ENCODE results near the gene HCN4. TPM values are rescaled to one million over a fixed set of nuclear protein-coding genes. Genes with fewer than 3 reads are reported as not detected.

The HCN4 gene
- total RNA-seq, 1 donor: under 0.01 TPM

DNA sequence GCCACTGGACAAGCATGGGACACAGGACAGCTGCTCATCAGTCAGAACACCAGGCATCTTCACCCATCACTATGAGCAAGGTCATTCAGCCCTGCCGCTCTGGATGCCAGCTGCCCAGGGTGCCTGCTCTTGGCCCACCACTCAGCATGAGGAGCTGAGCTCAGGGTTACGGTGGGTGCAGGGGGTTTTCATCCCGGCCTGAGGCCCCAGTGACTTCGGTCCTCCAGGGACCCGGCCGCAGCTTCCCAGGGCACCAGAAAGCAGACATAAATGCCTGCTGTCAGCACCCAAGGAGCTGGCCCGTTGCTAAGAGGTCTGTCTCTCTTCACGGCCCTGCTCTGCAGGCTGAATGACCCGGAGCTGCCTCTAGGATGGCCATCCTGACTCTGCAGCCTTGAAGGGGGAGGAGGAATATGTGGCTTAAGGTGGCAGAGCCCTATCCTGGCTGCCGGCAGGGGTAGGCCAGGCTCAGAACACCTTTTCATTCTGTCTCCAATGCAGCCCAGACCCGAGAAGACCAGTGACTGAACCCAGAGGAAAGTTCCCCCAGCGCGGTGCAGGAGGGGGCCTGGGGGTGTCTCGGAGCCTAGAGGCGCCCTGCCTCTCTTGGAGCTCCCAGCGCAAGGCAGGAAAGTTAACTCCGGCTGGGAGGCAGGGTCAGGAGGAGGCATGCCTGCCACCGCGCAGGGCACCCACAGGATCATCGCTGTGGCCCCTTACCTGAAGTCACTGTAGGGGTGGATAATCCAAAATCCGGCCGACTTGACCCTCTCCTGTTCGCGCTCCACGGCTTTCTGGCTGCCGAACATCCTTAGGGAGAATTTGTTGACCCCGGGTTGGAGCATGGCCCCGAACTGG lies 1.8 kb downstream of the HCN4 start:
- no peaks in the 10 kb centered on the region for H3K4me1 ChIP-seq (ENCODE audit: insufficient read depth, low read length)
- H3K4me3 ChIP-seq (ENCODE audit: low read length): no peak overlapping the region
- H3K27me3 ChIP-seq (ENCODE audit: insufficient read depth, low read length): peaks cover 40% of the 10 kb centered on the region
- no peaks in the 10 kb centered on the region for H3K9me3 ChIP-seq (ENCODE audit: low read depth, low read length)

DNA sequence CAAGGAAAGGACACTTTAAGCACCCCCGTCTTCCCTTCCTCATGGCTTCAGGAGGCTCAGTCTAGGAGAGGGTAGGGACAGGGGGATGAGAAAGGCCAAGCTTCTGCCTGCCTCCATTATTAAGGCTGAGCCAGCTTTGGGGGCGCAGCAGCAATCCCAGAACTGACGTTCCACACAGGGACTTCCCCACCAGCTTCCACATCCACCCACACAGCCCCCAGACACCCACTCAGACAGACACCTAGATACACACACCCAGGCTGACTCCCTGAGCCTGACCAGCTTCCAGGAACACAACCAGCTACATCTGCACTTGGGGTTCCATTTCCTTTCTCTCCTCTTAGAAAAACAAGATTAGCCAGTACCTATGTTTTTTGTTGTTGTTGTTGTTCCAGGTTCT lies 4.7 kb downstream of the HCN4 start:
- no peak overlapping the region for H3K4me3 ChIP-seq (ENCODE audit: low read length)
- no peaks in the 10 kb centered on the region for H3K9me3 ChIP-seq (ENCODE audit: low read depth, low read length)
- no peaks in the 10 kb centered on the region for H3K4me1 ChIP-seq (ENCODE audit: insufficient read depth, low read length)
- peaks cover 15% of the 10 kb centered on the region for H3K27me3 ChIP-seq (ENCODE audit: insufficient read depth, low read length)

DNA sequence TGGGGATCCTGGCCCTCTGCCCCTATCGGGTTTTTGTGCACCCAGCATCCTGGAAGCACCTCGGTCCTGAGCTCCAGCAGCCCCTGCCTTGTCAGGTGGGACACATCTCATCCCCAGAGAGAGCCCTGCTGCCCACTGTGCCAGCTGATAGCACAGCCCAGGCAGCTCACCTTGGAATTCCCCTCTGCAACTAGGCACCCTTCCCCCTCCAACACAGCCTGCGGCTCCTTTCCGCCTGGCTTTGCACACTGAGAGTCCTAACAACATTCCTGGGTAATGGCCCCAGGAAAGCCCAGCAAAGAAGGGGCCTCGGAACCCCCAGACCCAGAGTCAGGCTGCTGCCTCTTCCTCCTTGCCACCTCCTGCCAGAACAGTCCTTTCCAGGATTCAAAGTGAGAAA lies 5.9 kb downstream of the HCN4 start:
- H3K4me3 ChIP-seq (ENCODE audit: low read length): no peak overlapping the region
- H3K9me3 ChIP-seq (ENCODE audit: low read depth, low read length): no peaks in the 10 kb centered on the region
- no peaks in the 10 kb centered on the region for H3K4me1 ChIP-seq (ENCODE audit: insufficient read depth, low read length)
- H3K27me3 ChIP-seq (ENCODE audit: insufficient read depth, low read length): peaks cover 14% of the 10 kb centered on the region

DNA sequence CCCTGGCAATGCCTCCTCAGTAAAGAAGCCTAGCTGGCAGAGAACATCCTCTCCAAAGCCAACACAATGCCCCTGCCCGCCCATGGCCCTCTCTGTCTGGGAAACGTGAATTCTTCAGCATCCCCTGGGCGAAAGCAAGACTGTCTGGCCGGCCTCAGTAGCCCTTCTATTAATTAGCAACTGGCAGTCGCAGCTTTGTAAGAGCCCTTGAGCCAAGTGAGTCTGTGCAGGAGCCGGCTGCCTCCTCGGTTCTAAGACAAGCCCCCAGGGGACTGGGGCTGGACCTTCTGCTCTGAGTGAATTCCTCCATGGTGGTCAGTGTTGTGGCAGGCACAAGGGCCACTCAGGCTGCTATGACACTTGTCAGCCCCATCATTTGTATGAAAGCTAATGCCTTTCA lies 7.4 kb downstream of the HCN4 start:
- Histone ChIP-seq H3K27me3 (ENCODE audit: insufficient read depth, low read length) (peaks cover 3% of the 10 kb centered on the region), H3K4me3 (ENCODE audit: low read length) (no peak overlapping the region), H3K9me3 (ENCODE audit: low read depth, low read length) (no peaks in the 10 kb centered on the region), H3K4me1 (ENCODE audit: insufficient read depth, low read length) (no peaks in the 10 kb centered on the region)

DNA sequence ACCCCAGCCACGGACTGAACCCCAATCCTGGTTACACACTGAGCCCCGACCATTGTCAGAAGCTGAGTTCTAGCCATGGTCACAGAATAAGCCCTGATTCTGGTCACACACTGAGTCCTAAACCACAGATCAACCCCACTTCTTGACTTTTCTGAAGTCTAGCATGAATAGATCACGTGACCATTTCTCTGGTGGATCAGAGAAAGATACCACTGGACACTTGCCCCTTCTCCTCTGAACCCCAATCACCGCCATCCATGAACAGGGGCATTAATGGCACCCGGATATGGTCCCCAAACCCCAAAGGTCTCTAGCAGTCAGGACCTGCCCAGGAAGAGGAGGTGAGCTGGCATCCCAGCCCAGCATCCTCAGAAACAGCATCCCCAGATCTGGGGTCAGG lies 9.1 kb downstream of the HCN4 start:
- Histone ChIP-seq H3K27me3 (ENCODE audit: insufficient read depth, low read length) (no peaks in the 10 kb centered on the region), H3K4me1 (ENCODE audit: insufficient read depth, low read length) (no peaks in the 10 kb centered on the region), H3K9me3 (ENCODE audit: low read depth, low read length) (no peaks in the 10 kb centered on the region), H3K4me3 (ENCODE audit: low read length) (no peak overlapping the region)

DNA sequence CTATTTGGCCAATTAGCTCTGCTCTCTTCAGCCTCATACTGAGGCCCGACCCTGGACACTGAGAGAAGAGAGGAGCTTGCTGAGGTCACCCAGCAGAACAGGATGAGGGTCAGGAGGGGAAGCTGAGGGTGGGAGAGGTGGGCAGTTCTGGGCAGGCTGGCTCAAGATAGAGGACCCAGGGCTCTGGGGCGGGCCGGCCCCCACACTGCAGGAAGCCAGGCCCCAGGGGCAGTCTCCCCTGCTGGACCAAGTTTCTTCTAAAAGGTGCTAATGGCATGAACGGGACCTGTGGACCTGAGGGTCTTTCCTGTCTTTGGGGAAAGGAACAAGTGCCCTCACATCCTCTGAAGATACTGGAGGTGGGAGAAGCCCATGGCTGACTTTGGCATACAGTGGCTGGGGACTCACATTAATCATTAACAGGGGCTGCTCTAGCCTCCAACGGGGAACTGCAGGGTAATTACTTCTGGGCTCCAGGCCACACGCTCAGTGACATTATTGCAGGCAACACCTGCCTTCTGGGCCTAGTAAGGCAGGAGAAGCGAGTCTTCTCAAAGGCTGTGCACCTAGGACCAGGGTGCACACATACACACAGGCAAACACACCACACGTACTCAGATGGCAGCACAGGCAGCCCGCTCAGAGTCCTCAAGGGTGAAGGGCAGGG lies 10.6 kb downstream of the HCN4 start:
- H3K9me3 ChIP-seq (ENCODE audit: low read depth, low read length): no peaks in the 10 kb centered on the region
- H3K27me3 ChIP-seq (ENCODE audit: insufficient read depth, low read length): no peaks in the 10 kb centered on the region
- H3K4me1 ChIP-seq (ENCODE audit: insufficient read depth, low read length): no peaks in the 10 kb centered on the region
- no peak overlapping the region for H3K4me3 ChIP-seq (ENCODE audit: low read length)

DNA sequence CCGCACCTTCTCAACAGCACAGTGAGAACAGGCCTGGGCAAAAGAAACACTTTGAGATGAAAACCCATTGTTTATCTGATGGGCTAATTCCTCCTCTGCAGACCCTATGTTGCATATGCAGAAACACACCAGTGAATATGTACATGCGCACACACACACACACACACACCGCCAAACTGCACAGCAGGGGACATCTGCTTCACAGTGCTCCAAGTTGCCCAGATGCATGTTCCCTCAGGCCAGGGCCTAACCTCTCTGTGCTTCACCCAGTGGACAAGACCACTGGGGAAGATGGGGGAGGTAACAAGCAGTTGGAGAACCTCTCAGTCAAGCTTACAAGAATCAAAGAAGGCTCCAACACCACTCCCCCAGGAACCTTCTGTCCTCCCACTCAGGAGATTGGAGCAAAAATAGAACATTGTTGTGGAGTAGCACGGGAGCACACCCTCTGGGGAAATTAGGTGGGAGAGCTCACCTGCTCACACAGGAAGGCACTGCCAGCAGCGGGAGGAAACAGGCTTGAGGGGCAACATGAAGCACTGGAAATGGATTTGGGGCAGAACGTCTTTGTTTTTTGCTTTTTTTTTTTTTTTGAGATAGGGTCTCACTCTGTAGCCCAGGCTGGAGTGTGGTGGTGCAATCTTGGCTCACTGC lies 13.0 kb downstream of the HCN4 start:
- Histone ChIP-seq H3K27me3 (ENCODE audit: insufficient read depth, low read length) (no peaks in the 10 kb centered on the region), H3K4me3 (ENCODE audit: low read length) (no peak overlapping the region), H3K9me3 (ENCODE audit: low read depth, low read length) (no peaks in the 10 kb centered on the region), H3K4me1 (ENCODE audit: insufficient read depth, low read length) (no peaks in the 10 kb centered on the region)

DNA sequence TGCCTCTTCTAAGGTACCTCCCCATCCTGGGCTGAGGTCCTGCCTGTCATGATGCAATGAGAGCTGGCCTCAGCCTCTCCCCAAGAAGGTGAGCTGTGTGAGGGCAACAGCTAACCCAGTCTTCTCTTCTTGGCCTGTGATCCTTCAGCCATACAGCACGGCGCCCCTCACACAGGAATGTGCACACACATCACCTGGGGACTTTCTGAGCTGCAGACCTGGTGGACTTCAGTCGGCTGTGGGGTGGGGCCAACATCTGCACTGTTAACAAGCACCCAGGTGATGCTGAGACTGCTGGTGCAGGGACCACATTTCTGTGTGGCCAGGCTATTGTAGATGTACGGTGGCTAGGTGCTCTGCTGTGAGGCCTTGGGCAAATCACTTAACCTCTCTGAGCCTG lies 14.5 kb downstream of the HCN4 start:
- no peaks in the 10 kb centered on the region for H3K4me1 ChIP-seq (ENCODE audit: insufficient read depth, low read length)

DNA sequence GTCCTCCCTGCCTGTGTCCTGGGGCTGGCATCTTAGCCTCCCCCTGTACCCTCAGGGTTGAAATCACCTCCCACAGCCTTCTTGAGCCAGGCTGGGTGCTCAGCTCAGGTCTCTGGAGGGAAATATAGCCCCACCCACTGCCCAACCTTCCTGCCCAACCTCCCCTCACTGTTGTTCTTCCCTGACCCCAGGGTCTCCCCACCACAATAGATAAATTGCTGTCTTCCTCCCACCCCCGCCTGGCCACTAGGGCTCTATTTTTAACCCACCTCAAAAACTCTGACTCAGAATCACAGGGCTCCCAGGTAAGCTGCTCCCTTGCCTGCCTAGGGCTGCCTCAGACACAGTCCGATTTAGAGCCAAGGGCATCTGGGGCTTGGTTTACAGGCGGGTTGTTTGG lies 15.0 kb downstream of the HCN4 start:
- H3K9me3 ChIP-seq (ENCODE audit: low read depth, low read length): no peaks in the 10 kb centered on the region
- no peaks in the 10 kb centered on the region for H3K4me1 ChIP-seq (ENCODE audit: insufficient read depth, low read length)
- H3K27me3 ChIP-seq (ENCODE audit: insufficient read depth, low read length): no peaks in the 10 kb centered on the region
- H3K4me3 ChIP-seq (ENCODE audit: low read length): no peak overlapping the region

More for the DNA sequence above, 14.5 kb downstream of the HCN4 start:
- no peak overlapping the region for H3K4me3 ChIP-seq (ENCODE audit: low read length)
- no peaks in the 10 kb centered on the region for H3K9me3 ChIP-seq (ENCODE audit: low read depth, low read length)
- H3K27me3 ChIP-seq (ENCODE audit: insufficient read depth, low read length): no peaks in the 10 kb centered on the region

DNA sequence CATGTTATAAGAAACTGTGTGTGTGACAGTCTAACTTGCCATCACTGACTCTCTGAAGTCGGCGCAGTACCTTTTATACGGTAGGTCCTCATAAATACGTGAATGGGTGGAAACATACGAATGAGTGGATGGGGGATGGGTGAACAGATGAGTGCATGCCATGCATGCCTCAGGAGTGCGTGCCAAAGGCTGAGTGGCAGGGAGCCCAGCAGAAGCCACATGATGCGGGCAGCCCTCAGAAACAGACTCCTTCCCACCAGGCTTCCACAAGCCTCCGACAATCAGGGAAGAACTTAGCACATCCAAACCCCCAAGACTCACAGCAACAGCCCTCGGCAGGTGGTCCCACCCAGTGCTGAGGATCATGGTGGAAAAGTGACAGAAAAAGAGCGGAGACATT lies 16.7 kb downstream of the HCN4 start:
- Histone ChIP-seq H3K27me3 (ENCODE audit: insufficient read depth, low read length) (no peaks in the 10 kb centered on the region), H3K4me1 (ENCODE audit: insufficient read depth, low read length) (no peaks in the 10 kb centered on the region), H3K9me3 (ENCODE audit: low read depth, low read length) (no peaks in the 10 kb centered on the region), H3K4me3 (ENCODE audit: low read length) (no peak overlapping the region)

DNA sequence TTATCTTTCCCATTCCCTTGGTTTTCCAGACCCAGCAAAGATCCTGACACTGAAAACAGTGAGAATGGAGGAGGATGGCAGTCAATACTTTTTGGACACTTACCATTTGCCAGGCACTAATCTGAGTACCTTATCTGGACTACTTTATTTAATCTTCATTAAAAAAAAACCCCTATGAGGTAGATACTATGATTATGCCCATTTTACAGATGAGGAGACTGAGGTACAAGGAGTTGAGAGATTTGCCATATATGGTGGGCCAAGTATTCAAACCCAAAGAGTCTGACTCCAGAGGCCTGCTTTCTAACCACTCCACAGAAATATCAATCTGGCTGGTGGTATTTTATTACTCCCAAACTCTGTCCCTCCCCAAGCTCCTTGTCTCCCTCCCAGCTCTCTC lies 19.6 kb downstream of the HCN4 start:
- no peaks in the 10 kb centered on the region for H3K4me1 ChIP-seq (ENCODE audit: insufficient read depth, low read length)
- no peaks in the 10 kb centered on the region for H3K27me3 ChIP-seq (ENCODE audit: insufficient read depth, low read length)
- H3K9me3 ChIP-seq (ENCODE audit: low read depth, low read length): no peaks in the 10 kb centered on the region

DNA sequence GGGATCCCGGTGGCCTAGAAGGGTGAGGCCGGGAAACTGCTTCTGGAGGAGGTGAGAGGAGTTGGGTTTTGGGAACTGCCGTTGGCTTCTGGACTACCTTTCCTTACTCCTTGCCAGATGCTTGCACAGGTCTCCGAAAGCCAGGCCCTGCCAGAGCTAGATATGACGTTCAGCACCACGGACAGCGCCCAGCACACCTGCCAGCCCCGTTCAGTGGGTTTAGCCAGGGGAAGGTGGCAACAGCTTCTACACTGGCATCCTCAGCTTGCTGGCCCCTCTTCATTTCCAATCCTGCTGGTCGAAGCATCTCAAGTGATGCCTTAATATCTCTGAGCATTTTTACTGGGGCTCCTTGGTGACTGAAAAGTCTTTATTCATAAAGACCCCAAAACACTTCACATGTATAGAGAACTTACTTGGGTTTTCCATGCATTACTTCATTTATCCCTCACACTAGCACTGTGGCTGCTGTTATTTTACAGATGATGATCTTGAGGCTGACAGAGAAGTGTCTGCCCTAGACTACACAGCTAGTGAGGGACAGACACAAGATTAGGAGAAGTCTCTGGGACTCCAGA lies 21.9 kb downstream of the HCN4 start:
- no peaks in the 10 kb centered on the region for H3K9me3 ChIP-seq (ENCODE audit: low read depth, low read length)
- no peaks in the 10 kb centered on the region for H3K27me3 ChIP-seq (ENCODE audit: insufficient read depth, low read length)
- H3K4me3 ChIP-seq (ENCODE audit: low read length): no peak overlapping the region
- no peaks in the 10 kb centered on the region for H3K4me1 ChIP-seq (ENCODE audit: insufficient read depth, low read length)

More for the DNA sequence above, 19.6 kb downstream of the HCN4 start:
- no peak overlapping the region for H3K4me3 ChIP-seq (ENCODE audit: low read length)

DNA sequence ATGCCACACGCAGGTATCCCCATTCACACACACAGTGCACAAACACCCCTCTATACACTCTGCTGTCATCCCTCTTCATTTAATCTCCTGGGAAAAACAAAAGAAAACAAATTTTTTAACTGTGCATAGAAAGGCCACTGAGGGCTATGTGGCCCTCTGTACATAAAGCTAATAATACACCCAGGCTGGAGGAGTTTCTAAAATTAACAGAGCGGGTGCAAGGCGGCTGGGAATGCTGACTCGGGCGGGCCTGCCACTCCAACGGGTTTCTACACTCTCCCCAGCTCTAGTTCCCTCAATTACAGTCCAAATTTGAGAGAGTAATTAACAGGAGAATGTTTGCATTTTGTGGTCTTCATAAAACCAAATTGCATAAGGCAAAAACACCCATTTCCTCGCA lies 23.1 kb downstream of the HCN4 start:
- Histone ChIP-seq H3K4me3 (ENCODE audit: low read length) (no peak overlapping the region), H3K27me3 (ENCODE audit: insufficient read depth, low read length) (no peaks in the 10 kb centered on the region), H3K9me3 (ENCODE audit: low read depth, low read length) (no peaks in the 10 kb centered on the region), H3K4me1 (ENCODE audit: insufficient read depth, low read length) (no peaks in the 10 kb centered on the region)

DNA sequence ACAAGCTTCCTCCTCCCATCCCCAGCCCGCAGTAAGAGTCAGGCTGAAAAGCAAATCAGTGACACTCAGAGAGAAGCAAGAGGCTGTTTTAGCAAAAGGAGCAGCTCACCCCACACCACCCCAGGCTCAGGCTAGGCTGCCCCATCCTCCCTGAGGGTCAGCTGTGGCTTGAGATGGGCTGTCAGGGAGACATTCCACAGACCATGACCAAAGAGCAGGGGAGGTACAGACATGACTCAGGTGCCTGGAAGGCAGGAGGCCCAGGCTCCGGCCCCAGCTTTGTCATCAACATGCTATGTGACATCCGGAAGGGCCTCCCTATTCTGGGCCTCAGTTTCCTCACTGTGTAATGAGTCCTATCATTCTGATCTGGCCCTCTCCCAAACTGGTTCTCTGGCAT lies 24.7 kb downstream of the HCN4 start:
- Histone ChIP-seq H3K4me1 (ENCODE audit: insufficient read depth, low read length) (no peaks in the 10 kb centered on the region), H3K4me3 (ENCODE audit: low read length) (no peak overlapping the region), H3K27me3 (ENCODE audit: insufficient read depth, low read length) (no peaks in the 10 kb centered on the region), H3K9me3 (ENCODE audit: low read depth, low read length) (no peaks in the 10 kb centered on the region)

DNA sequence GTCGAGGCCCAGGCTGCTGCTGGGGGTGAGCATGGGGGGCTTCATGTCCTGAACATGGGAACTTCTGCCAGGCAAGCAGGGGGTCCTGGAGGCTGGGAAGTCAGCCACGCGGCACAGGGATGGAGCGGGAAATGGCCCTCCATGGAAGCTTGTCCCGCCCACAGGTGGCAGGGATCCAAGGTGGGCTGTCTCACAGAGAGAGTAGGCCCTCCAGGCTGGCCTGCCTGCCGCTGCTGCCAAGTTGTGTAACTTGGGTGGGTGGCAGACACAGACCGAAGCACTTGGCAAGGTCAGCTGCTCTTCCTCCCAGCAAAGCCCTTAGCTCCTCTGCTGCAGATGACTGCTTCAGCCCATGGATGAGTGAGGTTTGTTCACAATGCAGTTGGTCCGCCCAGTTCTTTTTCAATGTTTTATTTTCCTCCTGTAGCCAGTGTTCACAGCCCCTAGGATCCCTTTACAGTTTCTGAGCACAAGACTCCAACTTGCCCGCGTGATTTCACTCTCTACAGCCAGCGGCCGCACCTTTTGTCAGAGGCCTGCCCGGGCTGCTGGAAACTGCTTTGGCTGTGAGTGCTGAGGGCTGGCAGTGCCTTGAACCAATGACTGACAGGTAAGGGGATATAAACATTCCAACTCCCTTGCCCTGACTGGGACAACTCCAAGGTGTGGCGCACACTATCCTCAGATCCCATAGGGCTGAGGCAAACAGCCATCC lies 26.7 kb downstream of the HCN4 start:
- Histone ChIP-seq H3K4me1 (ENCODE audit: insufficient read depth, low read length) (no peaks in the 10 kb centered on the region), H3K27me3 (ENCODE audit: insufficient read depth, low read length) (no peaks in the 10 kb centered on the region), H3K9me3 (ENCODE audit: low read depth, low read length) (no peaks in the 10 kb centered on the region), H3K4me3 (ENCODE audit: low read length) (no peak overlapping the region)

All from mononuclear cell (primary cell).